Thyroid gland (tissue), 4 donors: ENCODE data around the gene CDYL2. TPM values are rescaled to one million over a fixed set of nuclear protein-coding genes. Genes with fewer than 3 reads are reported as not detected.

Experiments
- DNase-seq, 2 donors: peaks; one replicate each; pipeline ENCODE4 v3.0.0-alpha.2; 2019
- H3K27ac ChIP-seq, 3 donors: fragments of 200-600 bp; sonication (generic); 1 replicate in 2 of 3; 2 replicates in 1 of 3; pipeline ENCODE4 v1.5.1; 2016 to 2019; ENCODE audit warnings: mild to moderate bottlenecking in 1 of 3, moderate library complexity in 1 of 3
- H3K27me3 ChIP-seq: fragments of 200-600 bp; sonication (generic); one replicate; pipeline ENCODE4 v1.5.1; 2019
- H3K36me3 ChIP-seq, 2 donors: fragments of 200-600 bp; sonication (generic); one replicate each; pipeline ENCODE4 v1.5.1; 2016 to 2019
- H3K4me1 ChIP-seq, 2 donors: fragments of 200-600 bp; sonication (generic); one replicate each; pipeline ENCODE4 v1.5.1; 2017 to 2019
- H3K4me3 ChIP-seq, 3 donors: fragments of 200-600 bp; sonication (generic); replicated peaks in 1 of 3; 1 replicate in 2 of 3; 2 replicates in 1 of 3; pipeline ENCODE4 v1.5.1; 2016; ENCODE audit warnings: mild to moderate bottlenecking in 1 of 3
- H3K9me3 ChIP-seq: fragments of 200-600 bp; sonication (generic); one replicate; pipeline ENCODE4 v1.5.1; 2017
- POLR2A ChIP-seq, 2 donors: fragments of 450-650 bp; IDR thresholded peaks; one replicate each; pipeline ENCODE4 v1.6.1; 2017; ENCODE audit warnings: antibody characterized with exemption in 2 of 2, mild to moderate bottlenecking in 2 of 2, moderate library complexity in 1 of 2
- WGBS, 2 donors: methylation state at CpG; one replicate each; pipeline ENCODE4 v1.1.5; 2017; 5-methylcytosine and 5-hydroxymethylcytosine counted together
- intact Hi-C: fragments of 100-400 bp; cut with DNase I; formaldehyde crosslinking; loops from one replicate; pipeline ENCODE4 v1.15.1; 2023
- total RNA-seq, 4 donors: library from RNA; depleted of rRNA; stranded (reverse); fragments of >200 nt; gene quantifications; one replicate each; pipeline ENCODE4 v1.2.3, GENCODE V29; 2016
- TF ChIP-seq, protein P1 (sequence below), 6 experiments: fragments of 200-600 bp in 3 of 6; fragments of 450-650 bp in 3 of 6; sonication (generic) in 3 of 6; IDR thresholded peaks; one replicate each; pipeline ENCODE4 v1.5.1; 2016 to 2019; ENCODE audit warnings: antibody characterized with exemption in 6 of 6, mild to moderate bottlenecking in 2 of 6, inconsistent platforms in 1 of 6, moderate library complexity in 1 of 6

The CDYL2 gene
- total RNA-seq, 4 donors from 2014 or later, result 3.6 to 14.2 (median 5.3) TPM

DNA sequence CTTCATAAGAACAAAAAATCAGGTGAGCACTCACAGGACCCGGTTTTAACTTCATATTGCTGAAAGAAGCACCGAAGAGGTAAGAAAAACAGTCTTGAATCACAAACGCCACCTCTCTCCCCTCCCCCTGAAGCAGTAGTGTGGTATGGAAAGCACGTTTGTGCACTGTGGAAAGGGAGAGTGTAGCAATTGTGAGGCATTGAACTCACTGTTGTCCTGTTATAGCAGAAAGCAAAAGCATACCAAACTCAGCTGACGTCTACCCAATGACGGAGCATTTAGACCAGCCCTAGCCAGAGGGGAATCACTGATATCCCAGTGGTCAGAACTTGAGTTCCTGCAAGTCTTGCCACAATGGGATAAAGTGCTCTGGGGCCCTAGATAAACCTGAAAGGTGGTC, 164.8 kb downstream of the CDYL2 start:
- TF ChIP-seq POLR2A (IDR thresholded peaks at IDR 0.05), result no peak
- TF ChIP-seq, protein P1, sequence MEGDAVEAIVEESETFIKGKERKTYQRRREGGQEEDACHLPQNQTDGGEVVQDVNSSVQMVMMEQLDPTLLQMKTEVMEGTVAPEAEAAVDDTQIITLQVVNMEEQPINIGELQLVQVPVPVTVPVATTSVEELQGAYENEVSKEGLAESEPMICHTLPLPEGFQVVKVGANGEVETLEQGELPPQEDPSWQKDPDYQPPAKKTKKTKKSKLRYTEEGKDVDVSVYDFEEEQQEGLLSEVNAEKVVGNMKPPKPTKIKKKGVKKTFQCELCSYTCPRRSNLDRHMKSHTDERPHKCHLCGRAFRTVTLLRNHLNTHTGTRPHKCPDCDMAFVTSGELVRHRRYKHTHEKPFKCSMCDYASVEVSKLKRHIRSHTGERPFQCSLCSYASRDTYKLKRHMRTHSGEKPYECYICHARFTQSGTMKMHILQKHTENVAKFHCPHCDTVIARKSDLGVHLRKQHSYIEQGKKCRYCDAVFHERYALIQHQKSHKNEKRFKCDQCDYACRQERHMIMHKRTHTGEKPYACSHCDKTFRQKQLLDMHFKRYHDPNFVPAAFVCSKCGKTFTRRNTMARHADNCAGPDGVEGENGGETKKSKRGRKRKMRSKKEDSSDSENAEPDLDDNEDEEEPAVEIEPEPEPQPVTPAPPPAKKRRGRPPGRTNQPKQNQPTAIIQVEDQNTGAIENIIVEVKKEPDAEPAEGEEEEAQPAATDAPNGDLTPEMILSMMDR (IDR thresholded peaks at IDR 0.05), result no peak
- Histone ChIP-seq H3K9me3 (no peaks in the 10 kb centered on the region), H3K4me1 (no peaks in the 10 kb centered on the region), H3K27me3 (no peaks in the 10 kb centered on the region), H3K4me3 (no peak overlapping the region), H3K27ac (no peak overlapping the region), H3K36me3 (no peaks in the 10 kb centered on the region)
- intact Hi-C loops, result no loop called here
- 69 to 78% methylated on average over 6 of the region's 6 CpGs for WGBS, 2 donors
- DNase-seq, result no peak

DNA sequence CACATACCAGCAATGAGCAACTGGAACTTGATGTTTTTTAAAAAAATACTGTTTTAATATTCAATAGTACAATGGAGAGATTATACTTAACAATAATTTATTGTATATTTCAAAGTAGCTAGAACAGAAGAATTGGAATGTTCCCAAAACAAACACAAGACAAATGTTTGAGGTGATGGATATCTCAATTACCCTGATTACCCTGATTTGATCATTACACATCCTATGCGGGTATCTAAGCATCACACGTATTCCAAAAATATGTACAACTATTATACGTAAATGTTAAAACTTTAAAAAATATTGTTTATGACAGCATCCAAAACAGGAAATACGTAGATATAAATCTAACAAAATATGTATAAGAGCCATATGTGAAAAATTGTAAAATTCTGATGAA, 166.8 kb downstream of the CDYL2 start:
- H3K36me3 ChIP-seq, result no peaks in the 10 kb centered on the region
- no peak overlapping the region for H3K27ac ChIP-seq
- 90 to 95% methylated on average over 4 of the region's 4 CpGs for WGBS, 2 donors
- no peaks in the 10 kb centered on the region for H3K27me3 ChIP-seq
- DNase-seq, result no peak
- no peaks in the 10 kb centered on the region for H3K4me1 ChIP-seq
- no peaks in the 10 kb centered on the region for H3K9me3 ChIP-seq
- TF ChIP-seq POLR2A (IDR thresholded peaks at IDR 0.05), result no peak
- intact Hi-C loops, result no loop called here
- H3K4me3 ChIP-seq, result no peak overlapping the region

- 95 to 96% methylated on average over 3 of the region's 3 CpGs for WGBS, 2 donors
- intact Hi-C loops, result no loop called here
Measured at GRCh38 chr16:80631581-80631980, 172.8 kb downstream of the CDYL2 start.

GRCh38 chr16:80628254-80628653, 176.1 kb downstream of the CDYL2 start:
- DNase-seq, result no peak
- H3K36me3 ChIP-seq, result no peaks in the 10 kb centered on the region
- WGBS, 2 donors, result 80 to 81% methylated on average over 3 of the region's 3 CpGs
- no peak for TF ChIP-seq POLR2A (IDR thresholded peaks at IDR 0.05)
- TF ChIP-seq, protein P1 (IDR thresholded peaks at IDR 0.05), result no peak
- no peaks in the 10 kb centered on the region for H3K4me1 ChIP-seq
- no peaks in the 10 kb centered on the region for H3K27me3 ChIP-seq
- H3K4me3 ChIP-seq, result no peak overlapping the region
- no peaks in the 10 kb centered on the region for H3K9me3 ChIP-seq
- no peak overlapping the region for H3K27ac ChIP-seq
- intact Hi-C loops, result no loop called here

More at GRCh38 chr16:80631581-80631980, 172.8 kb downstream of the CDYL2 start:
- no peak overlapping the region for H3K4me3 ChIP-seq
- no peaks in the 10 kb centered on the region for H3K27me3 ChIP-seq
- no peak overlapping the region for H3K27ac ChIP-seq
- no peaks in the 10 kb centered on the region for H3K36me3 ChIP-seq
- no peak for DNase-seq
- TF ChIP-seq, protein P1 (IDR thresholded peaks at IDR 0.05), result no peak
- no peak for TF ChIP-seq POLR2A (IDR thresholded peaks at IDR 0.05)
- no peaks in the 10 kb centered on the region for H3K4me1 ChIP-seq
- no peaks in the 10 kb centered on the region for H3K9me3 ChIP-seq

DNA sequence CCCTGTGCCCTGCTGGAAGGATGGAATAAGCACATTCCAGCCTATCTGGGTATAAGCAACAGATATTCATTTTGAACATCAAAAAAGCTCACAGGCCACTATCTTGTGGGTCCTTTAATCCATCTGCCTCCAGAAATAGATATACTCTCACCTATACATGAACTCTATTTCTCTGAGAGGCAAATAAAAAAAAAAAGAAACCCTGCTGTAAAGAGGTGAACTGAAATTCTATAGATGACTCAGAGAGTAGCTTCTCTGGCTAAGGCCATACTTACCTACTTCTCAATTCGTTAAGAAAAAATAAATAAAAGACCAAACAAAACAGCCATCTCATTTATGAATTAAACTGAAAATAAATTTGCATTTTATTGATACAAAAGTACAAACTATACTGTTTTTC, 177.3 kb downstream of the CDYL2 start:
- H3K27me3 ChIP-seq, result no peaks in the 10 kb centered on the region
- no peak for DNase-seq
- intact Hi-C loops, result no loop called here
- H3K27ac ChIP-seq, result no peak overlapping the region
- H3K36me3 ChIP-seq, result no peaks in the 10 kb centered on the region
- WGBS, 2 donors, result 62 to 72% methylated on average over 1 of the region's 1 CpG
- no peaks in the 10 kb centered on the region for H3K9me3 ChIP-seq
- H3K4me3 ChIP-seq, result no peak overlapping the region
- H3K4me1 ChIP-seq, result no peaks in the 10 kb centered on the region
- no peak for TF ChIP-seq POLR2A (IDR thresholded peaks at IDR 0.05)
- TF ChIP-seq, protein P1 (IDR thresholded peaks at IDR 0.05), result no peak

GRCh38 chr16:80623376-80623775, 181.0 kb downstream of the CDYL2 start:
- Histone ChIP-seq H3K27me3 (no peaks in the 10 kb centered on the region), H3K4me3 (no peak overlapping the region), H3K4me1 (no peaks in the 10 kb centered on the region), H3K36me3 (no peaks in the 10 kb centered on the region), H3K27ac (no peak overlapping the region), H3K9me3 (no peaks in the 10 kb centered on the region)
- no peak for TF ChIP-seq POLR2A (IDR thresholded peaks at IDR 0.05)
- TF ChIP-seq, protein P1 (IDR thresholded peaks at IDR 0.05), result no peak
- no peak for DNase-seq
- WGBS, 2 donors, result 34 to 41% methylated on average over 4 of the region's 4 CpGs
- intact Hi-C loops, result no loop called here
